Naive thymus-derived CD4-positive, alpha-beta T cell (primary cell): Measurements from ENCODE around the gene AAMP. TPM values are rescaled to one million over a fixed set of nuclear protein-coding genes. Genes with fewer than 3 reads are reported as not detected.

ENCODE experiments used
- ATAC-seq: fragments of 150-1000 bp; cut with Tn5 transposase; 2 replicates; pipeline ENCODE4 v1.10.0; 2021; ENCODE audit warnings: mild to moderate bottlenecking, moderate library complexity
- CTCF ChIA-PET: fragments of 350-600 bp; sonication (Branson Sonifier 250); formaldehyde crosslinking; loops from one replicate; lab custom pipeline; 2021; ENCODE audit warnings: antibody characterized with exemption; lab: Charles Lee
- POLR2A ChIA-PET: fragments of 350-600 bp; sonication (Branson Sonifier 250); formaldehyde crosslinking; loops from one replicate; lab custom pipeline; 2021; ENCODE audit warnings: antibody characterized with exemption, inconsistent platforms; lab: Charles Lee
- DNase-seq, 9 donors: peaks; one replicate each; pipeline versions ENCODE4 v3.0.0 to v3.0.0-alpha.2; 2020 to 2022; ENCODE audit warnings: mixed read lengths in 1 of 9
- H3K27ac ChIP-seq: one replicate; pipeline ENCODE4 v1.7.0; 2013; ENCODE audit warnings: mild to moderate bottlenecking, low read depth, low read length, moderate library complexity
- H3K27me3 ChIP-seq, 2 donors: one replicate each; pipeline ENCODE4 v1.7.0; 2013; ENCODE audit warnings: low read length in 2 of 2, mild to moderate bottlenecking in 2 of 2, moderate library complexity in 2 of 2; ENCODE audit not compliant: control insufficient read depth in 2 of 2, insufficient read depth in 2 of 2
- H3K36me3 ChIP-seq, 3 experiments: 1 replicate in 2 of 3; 2 replicates in 1 of 3; pipeline ENCODE4 v1.7.0; 2013; ENCODE audit warnings: low read length in 3 of 3, mild to moderate bottlenecking in 3 of 3, moderate library complexity in 1 of 3; ENCODE audit not compliant: insufficient read depth in 3 of 3, control insufficient read depth in 2 of 3
- H3K4me1 ChIP-seq, 2 donors: one replicate each; pipeline ENCODE4 v1.7.0; 2013; ENCODE audit warnings: low read length in 2 of 2, mild to moderate bottlenecking in 2 of 2, moderate library complexity in 1 of 2; ENCODE audit not compliant: control insufficient read depth in 2 of 2, insufficient read depth in 2 of 2
- H3K4me3 ChIP-seq: 2 replicates; pipeline ENCODE4 v1.7.0; 2013; ENCODE audit warnings: mild to moderate bottlenecking, low read length
- H3K9me3 ChIP-seq, 3 experiments: 1 replicate in 2 of 3; 2 replicates in 1 of 3; pipeline ENCODE4 v1.7.0; 2013; ENCODE audit warnings: low read length in 3 of 3; ENCODE audit not compliant: control insufficient read depth in 2 of 3
- H3K27ac Mint-ChIP-seq, 9 donors: one replicate each; pipeline ENCODE4 v1.8.0; 2020 to 2022; ENCODE audit warnings: mixed read lengths in 9 of 9, mild to moderate bottlenecking in 8 of 9, moderate library complexity in 5 of 9, inconsistent platforms in 2 of 9
- H3K27me3 Mint-ChIP-seq, 5 donors: one replicate each; pipeline ENCODE4 v1.8.0; 2021 to 2022; ENCODE audit warnings: mixed read lengths in 5 of 5, mild to moderate bottlenecking in 1 of 5
- H3K36me3 Mint-ChIP-seq, 5 donors: one replicate each; pipeline ENCODE4 v1.8.0; 2020 to 2022; ENCODE audit warnings: mixed read lengths in 5 of 5, mild to moderate bottlenecking in 3 of 5, inconsistent platforms in 1 of 5
- H3K4me1 Mint-ChIP-seq, 7 donors: one replicate each; pipeline ENCODE4 v1.8.0; 2020 to 2022; ENCODE audit warnings: mixed read lengths in 7 of 7, mild to moderate bottlenecking in 3 of 7, inconsistent platforms in 1 of 7
- H3K4me3 Mint-ChIP-seq, 10 donors: one replicate each; pipeline ENCODE4 v1.8.0; 2020 to 2022; ENCODE audit warnings: mild to moderate bottlenecking in 10 of 10, mixed read lengths in 10 of 10, moderate library complexity in 6 of 10, inconsistent platforms in 2 of 10
- H3K9me3 Mint-ChIP-seq, 11 donors: one replicate each; pipeline ENCODE4 v1.8.0; 2020 to 2022; ENCODE audit warnings: mixed read lengths in 11 of 11, mild to moderate bottlenecking in 4 of 11, inconsistent platforms in 1 of 11, moderate library complexity in 1 of 11
- intact Hi-C, 2 donors: fragments of 100-400 bp; cut with micrococcal nuclease; formaldehyde crosslinking; loops; one replicate each; pipeline ENCODE4 v1.15.1; 2023
- polyA plus RNA-seq, 2 donors: library from polyadenylated mRNA; unstranded; fragments of 300-500 nt; fragmentation: Illumina TruSeq; gene quantifications; one replicate each; pipeline ENCODE4 v1.2.3, GENCODE V29; 2021
- total RNA-seq, 6 experiments: library from RNA in 5 of 6; stranded (reverse) in 5 of 6; gene quantifications; 1 replicate in 5 of 6; 2 replicates in 1 of 6; pipeline ENCODE4 v1.2.3 and lab custom pipeline; 2021 to 2026

The AAMP gene
- total and polyA plus RNA-seq, 7 experiments from 2014 or later: 54.1 to 108 (median 66.4) TPM

GRCh38 chr2:218293715-218294429 lies 23.9 kb upstream of the AAMP start:
- Mint-ChIP-seq H3K27ac (peak overlapping the region in 4 of 9 donors; percentile 36 to 45 (median 42)), H3K36me3 (peaks cover 0 to 8% (median 0%) of the 10 kb centered on the region in 5 donors), H3K9me3 (no peaks in the 10 kb centered on the region), H3K4me1 (peaks cover 19 to 50% (median 40%) of the 10 kb centered on the region in 7 donors), H3K27me3 (peaks cover 0 to 2% (median 0%) of the 10 kb centered on the region in 5 donors), H3K4me3 (peak overlapping the region in 2 of 10 donors; percentile 42 to 59)
- CTCF ChIA-PET: interaction anchor here (9.0 to 12.4 kb wide), 2 partner anchors 20 to 63 kb away, joined by 67 to 188 read pairs; partner anchors contain the start of genes AAMP, CATIP and PNKD
- Histone ChIP-seq H3K4me3 (no peak overlapping the region), H3K9me3 (no peaks in the 10 kb centered on the region), H3K27ac (no peak overlapping the region), H3K4me1 (peaks cover 30 to 34% of the 10 kb centered on the region in 2 donors), H3K27me3 (no peaks in the 10 kb centered on the region), H3K36me3 (peaks cover 0 to 4% (median 0%) of the 10 kb centered on the region in 3 experiments)
- ATAC-seq (no peak), DNase-seq (no peak)
- intact Hi-C loops: loop anchor here (2.0 to 5.0 kb wide), 4 partner anchors 73 to 418 kb away; partner anchors contain the start of genes BCS1L (in 1 of the 2), TTLL4 (in 1 of the 2) and ZNF142 (in 1 of the 2)
- POLR2A ChIA-PET: interaction anchor here (0.6 to 5.4 kb wide), 7 partner anchors 8 to 102 kb away, joined by 3 to 43 read pairs (median 8); partner anchors contain the start of genes AAMP, CATIP and PNKD

GRCh38 chr2:218292048-218293014 lies 22.4 kb upstream of the AAMP start, which contains the start of gene TMBIM1:
Gene TMBIM1, minus strand, starts transcription at chr2:218292503. Its CDS starts 10,362 bp downstream, at chr2:218282141.
- peak; percentile 96 for ATAC-seq
- peak within 1 kb of the TSS; percentile 82 to 96 (median 92) for H3K4me3 Mint-ChIP-seq
- H3K9me3 Mint-ChIP-seq: no peaks in the 10 kb centered on the region
- ChIA-PET CTCF (interaction anchor here (0.5 to 12.4 kb wide), 10 partner anchors 8 to 105 kb away, joined by 3 to 188 read pairs (median 4); partner anchors contain the start of genes AAMP, CATIP and PNKD), POLR2A (interaction anchor here (0.6 to 5.4 kb wide), 8 partner anchors 11 to 110 kb away, joined by 3 to 45 read pairs (median 19); partner anchors contain the start of genes AAMP and PNKD)
- DNase-seq: peak; percentile 72 to 90 (median 83)
- Histone ChIP-seq H3K9me3 (no peaks in the 10 kb centered on the region), H3K4me1 (peaks cover 42 to 47% of the 10 kb centered on the region in 2 donors), H3K36me3 (peaks cover 0 to 4% (median 0%) of the 10 kb centered on the region in 3 experiments), H3K27me3 (no peaks in the 10 kb centered on the region), H3K4me3 (peak within 1 kb of the TSS; percentile 53), H3K27ac (peak within 1 kb of the TSS; percentile 93)
- intact Hi-C loops: loop anchor here (1.0 to 5.0 kb wide), 13 partner anchors 8 to 1096 kb away; partner anchors contain the start of genes AAMP (in 1 of the 2), BCS1L (in 1 of the 2), CATIP (in 1 of the 2) and PNKD (in 1 of the 2)
- H3K27ac Mint-ChIP-seq: peak within 1 kb of the TSS; percentile 88 to 99 (median 98)
- H3K27me3 Mint-ChIP-seq: peaks cover 0 to 2% (median 0%) of the 10 kb centered on the region in 5 donors
- H3K4me1 Mint-ChIP-seq: peaks cover 32 to 61% (median 53%) of the 10 kb centered on the region in 7 donors
- peaks cover 0 to 12% (median 0%) of the 10 kb centered on the region in 5 donors for H3K36me3 Mint-ChIP-seq

- Mint-ChIP-seq H3K27me3 (peaks cover 0 to 2% (median 0%) of the 10 kb centered on the region in 5 donors), H3K27ac (peak overlapping the region; percentile 88 to 99 (median 98)), H3K4me1 (peaks cover 38 to 69% (median 61%) of the 10 kb centered on the region in 7 donors), H3K9me3 (no peaks in the 10 kb centered on the region), H3K4me3 (peak overlapping the region; percentile 82 to 96 (median 92)), H3K36me3 (peaks cover 0 to 14% (median 0%) of the 10 kb centered on the region in 5 donors)
- CTCF ChIA-PET: interaction anchor here (0.7 to 12.4 kb wide), 9 partner anchors 10 to 205 kb away, joined by 3 to 188 read pairs (median 4); partner anchors contain the start of genes AAMP, CATIP and PNKD
- ATAC-seq: no peak
- Histone ChIP-seq H3K4me1 (peaks cover 48 to 51% of the 10 kb centered on the region in 2 donors), H3K9me3 (no peaks in the 10 kb centered on the region), H3K27me3 (no peaks in the 10 kb centered on the region), H3K36me3 (peaks cover 0 to 4% (median 0%) of the 10 kb centered on the region in 3 experiments), H3K27ac (peak overlapping the region; percentile 93), H3K4me3 (peak overlapping the region; percentile 53)
- intact Hi-C loops: loop anchor here (1.0 to 5.0 kb wide), 14 partner anchors 7 to 1097 kb away; partner anchors contain the start of genes TTLL4 (in 2 of the 2), AAMP (in 1 of the 2), BCS1L (in 1 of the 2) and CATIP (in 1 of the 2)
- no peak for DNase-seq
- POLR2A ChIA-PET: interaction anchor here (0.6 to 4.5 kb wide), 16 partner anchors 10 to 961 kb away, joined by 3 to 45 read pairs (median 4); partner anchors contain the start of genes AAMP, CATIP, PNKD and TUBA4B
Measured at GRCh38 chr2:218291318-218292047, 21.5 kb upstream of the AAMP start.

- peak in 7 of 9 donors; percentile 37 to 68 (median 42) for DNase-seq
- ATAC-seq: peak; percentile 18
- intact Hi-C loops: loop anchor here (1.0 to 5.0 kb wide), 2 partner anchors 420 to 422 kb away; partner anchors contain the start of gene TTLL4 (in 2 of the 2)
- peaks cover 56 to 59% of the 10 kb centered on the region in 2 donors for H3K4me1 ChIP-seq
- H3K36me3 Mint-ChIP-seq: peaks cover 0 to 16% (median 0%) of the 10 kb centered on the region in 5 donors
- H3K4me3 Mint-ChIP-seq: peak overlapping the region; percentile 82 to 96 (median 92)
- H3K4me1 Mint-ChIP-seq: peaks cover 42 to 76% (median 70%) of the 10 kb centered on the region in 7 donors
- CTCF ChIA-PET: interaction anchor here (0.7 to 12.4 kb wide), 14 partner anchors 11 to 989 kb away, joined by 3 to 188 read pairs (median 3); partner anchors contain the start of genes AAMP, CATIP, DNAJB2 and PNKD
- peak overlapping the region; percentile 93 for H3K27ac ChIP-seq
- H3K4me3 ChIP-seq: peak overlapping the region; percentile 53
- no peaks in the 10 kb centered on the region for H3K9me3 Mint-ChIP-seq
- H3K36me3 ChIP-seq: peaks cover 0 to 4% (median 0%) of the 10 kb centered on the region in 3 experiments
- H3K27ac Mint-ChIP-seq: peak overlapping the region; percentile 88 to 99 (median 98)
- no peaks in the 10 kb centered on the region for H3K27me3 ChIP-seq
- POLR2A ChIA-PET: interaction anchor here (0.6 to 4.5 kb wide), 19 partner anchors 9 to 962 kb away, joined by 3 to 45 read pairs (median 4); partner anchors contain the start of genes AAMP, CATIP, PNKD and TUBA4B
- no peaks in the 10 kb centered on the region for H3K9me3 ChIP-seq
- no peaks in the 10 kb centered on the region for H3K27me3 Mint-ChIP-seq
Measured at GRCh38 chr2:218290316-218291261, 20.7 kb upstream of the AAMP start.
